Inflammatory macrophage treated with lipopolysaccharide for 1 hour (primary cell): ENCODE data around the gene CDCA4.

Experiments
- DNase-seq, 2 donors: peaks; one replicate each; pipeline ENCODE4 v3.0.0-alpha.2; 2020 to 2022

The CDCA4 gene

DNA sequence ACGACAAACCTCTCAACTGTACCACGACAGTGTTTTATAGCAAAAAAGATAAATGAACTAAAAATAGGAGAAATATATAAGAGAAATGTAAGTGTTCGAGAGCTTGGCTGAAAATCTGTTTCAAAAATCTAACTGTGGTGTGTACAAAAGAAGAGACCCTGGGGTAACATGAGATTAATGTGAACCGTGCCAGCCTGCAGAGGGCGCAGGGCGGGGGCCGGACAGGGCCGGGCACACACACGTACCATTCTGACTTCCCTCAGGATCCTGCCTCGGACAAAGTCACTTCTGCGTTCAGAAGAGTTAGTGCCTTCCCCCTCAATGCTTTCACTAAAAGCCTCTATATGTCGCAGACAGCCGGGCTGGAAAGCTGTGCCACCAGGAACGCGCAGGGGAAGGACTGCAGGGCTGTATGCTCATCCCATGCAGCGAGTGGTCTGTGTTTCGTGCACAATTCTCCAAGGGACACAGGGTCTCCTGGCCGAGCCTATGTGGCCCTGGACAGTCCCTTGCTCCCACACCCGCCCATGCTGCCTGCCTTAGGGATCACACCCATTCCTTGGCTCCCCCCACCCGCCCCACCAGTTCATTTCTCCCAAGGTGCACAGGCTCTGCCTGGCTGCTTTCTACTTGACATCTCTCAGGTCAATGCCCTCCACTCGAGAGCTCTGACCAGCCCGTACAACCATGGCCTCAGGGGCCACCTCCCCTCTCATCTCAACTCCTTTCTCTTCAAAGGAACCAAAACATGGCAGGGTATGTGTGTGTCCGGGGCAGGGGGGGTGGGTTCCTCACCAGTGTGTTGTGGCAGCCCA, 8.5 kb downstream of the CDCA4 start:
- no peak for DNase-seq

DNA sequence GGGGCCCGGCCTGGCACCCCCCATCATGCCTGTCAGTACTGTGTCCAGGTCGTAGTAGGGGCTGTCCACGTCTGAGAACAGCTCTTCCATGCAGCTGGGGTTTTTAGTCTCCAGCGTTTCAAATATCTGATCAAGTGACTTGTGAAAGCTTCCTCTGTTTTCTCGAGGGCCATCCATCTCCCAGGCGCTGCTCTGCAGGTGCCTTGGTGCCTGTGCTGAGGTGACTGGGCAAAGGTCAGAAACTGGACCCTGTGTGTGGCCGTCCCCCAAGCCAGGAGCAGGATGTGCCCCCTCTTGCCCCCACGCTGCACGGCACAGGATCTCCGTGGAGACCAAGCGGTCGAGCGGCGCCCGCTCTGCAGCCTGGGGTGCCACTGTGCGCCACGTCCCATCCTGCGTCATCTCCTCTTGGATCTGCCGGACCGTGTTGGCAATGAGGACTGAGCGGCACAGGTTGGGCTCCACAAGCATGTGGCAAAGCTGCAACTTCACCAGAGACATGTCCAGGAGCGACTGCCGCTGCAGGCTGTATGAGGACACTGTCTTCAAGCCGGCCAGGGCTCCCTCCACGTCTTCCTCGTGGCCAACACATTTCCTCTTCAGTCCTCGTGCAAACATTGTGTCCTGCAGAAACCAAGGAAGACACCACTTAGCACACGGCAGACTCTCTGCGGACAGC, 9.4 kb downstream of the CDCA4 start:
- no peak for DNase-seq

DNA sequence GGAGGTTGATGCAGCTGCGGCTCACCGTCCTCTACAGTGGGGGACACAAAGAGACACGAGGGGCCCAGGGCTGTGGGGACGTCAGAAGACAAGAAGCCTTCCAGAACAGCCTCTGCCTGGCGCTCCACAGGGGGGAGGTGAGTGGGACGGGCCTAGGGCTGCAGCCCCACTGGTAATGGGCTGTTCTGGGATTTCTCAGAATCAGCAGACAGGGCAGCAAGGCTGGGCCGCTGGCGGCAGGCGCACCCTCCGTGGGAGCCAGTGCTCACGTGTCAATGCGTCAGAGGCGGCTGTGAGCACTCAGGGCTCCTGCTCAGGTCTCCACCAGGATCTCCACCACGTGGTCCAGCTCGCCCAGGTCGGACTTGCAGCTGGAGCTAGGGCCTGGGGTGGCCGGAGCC, 10.0 kb downstream of the CDCA4 start:
- DNase-seq = no peak

DNA sequence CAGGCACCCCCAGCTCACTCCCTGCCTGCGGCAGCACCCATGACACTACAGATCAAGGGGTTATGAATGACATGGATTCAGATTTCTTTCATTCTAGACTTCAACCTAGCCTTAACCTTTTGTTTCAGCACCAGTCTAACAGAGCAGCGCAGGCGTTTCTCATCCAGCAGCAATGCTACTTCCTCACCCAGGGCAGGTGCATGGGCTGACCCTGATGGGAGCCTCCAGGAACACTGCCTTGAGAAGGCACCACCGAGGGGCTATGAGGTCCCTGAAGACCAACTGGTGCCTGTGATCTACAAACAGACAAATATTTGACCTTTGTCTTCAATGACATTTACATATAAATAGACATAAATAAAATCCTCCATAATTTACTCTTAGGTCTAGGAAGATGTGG, 10.8 kb downstream of the CDCA4 start:
- DNase-seq = no peak

DNA sequence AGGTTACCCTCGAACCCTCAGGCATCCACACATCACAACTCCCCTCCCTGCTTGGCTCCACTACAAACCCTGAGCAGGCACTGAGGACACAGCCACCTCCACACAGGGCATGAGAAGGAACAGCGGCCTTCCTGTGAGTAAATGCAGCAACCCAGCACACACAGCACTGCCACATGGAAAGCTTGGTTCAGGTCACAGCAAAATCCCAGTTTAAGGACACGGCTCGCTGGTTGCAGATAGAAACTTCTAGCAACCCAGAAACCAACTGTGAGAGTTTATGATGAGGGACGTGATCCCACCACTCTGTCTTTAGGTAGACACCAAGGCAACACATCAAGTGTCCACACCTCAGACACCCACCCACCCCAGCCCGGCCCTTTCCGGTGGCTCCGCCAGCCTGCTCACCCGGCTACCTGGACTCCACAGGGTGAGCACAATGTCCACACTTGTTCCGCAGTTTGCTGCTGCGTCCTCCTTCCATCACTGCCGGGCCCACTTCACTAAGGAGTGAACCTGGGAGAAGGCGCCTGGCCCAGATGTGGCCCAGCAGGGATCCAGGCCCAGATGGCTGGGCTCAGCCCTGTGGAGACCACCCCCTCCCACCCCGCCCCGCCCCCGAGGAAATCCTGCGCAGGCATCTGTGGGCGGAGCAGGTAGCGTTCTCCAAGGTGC, 13.2 kb downstream of the CDCA4 start:
- DNase-seq = no peak

DNA sequence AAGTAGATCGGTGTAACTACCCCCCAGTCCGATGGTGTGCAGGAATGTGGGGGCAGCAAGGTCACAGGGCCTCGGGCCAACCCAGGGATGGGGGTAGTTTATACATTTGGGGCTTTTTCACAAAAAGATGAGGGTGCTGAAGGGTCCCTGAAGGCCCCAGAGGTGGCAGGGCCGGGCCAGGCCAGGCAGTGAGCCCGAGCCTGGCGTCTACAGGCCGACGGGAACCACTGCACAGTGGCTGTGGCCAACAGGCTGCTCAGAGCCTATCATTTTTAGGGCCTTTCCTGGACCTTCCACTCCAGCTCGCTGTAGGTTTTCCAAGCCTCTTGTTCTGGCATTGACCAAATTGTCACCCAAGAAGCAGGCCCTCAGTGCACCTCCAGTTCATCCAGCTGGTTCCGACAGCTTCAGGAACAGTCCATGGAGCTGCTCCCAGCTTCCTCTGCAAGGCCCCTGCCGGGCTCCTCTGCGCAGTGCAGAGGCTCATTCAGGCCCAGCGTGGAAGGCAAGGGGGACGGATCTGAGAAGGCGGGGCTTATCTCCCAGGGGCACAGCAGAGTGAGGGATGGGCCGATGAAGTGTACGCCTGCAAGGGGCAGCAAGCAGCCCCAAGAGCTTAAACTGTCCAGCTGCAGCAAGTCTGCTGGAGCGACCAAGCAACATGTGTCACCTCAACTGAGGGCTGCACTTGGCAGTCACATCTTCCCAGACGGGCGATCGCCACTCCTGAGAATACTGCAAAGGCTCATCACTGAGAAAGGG, 13.9 kb downstream of the CDCA4 start:
- no peak for DNase-seq

DNA sequence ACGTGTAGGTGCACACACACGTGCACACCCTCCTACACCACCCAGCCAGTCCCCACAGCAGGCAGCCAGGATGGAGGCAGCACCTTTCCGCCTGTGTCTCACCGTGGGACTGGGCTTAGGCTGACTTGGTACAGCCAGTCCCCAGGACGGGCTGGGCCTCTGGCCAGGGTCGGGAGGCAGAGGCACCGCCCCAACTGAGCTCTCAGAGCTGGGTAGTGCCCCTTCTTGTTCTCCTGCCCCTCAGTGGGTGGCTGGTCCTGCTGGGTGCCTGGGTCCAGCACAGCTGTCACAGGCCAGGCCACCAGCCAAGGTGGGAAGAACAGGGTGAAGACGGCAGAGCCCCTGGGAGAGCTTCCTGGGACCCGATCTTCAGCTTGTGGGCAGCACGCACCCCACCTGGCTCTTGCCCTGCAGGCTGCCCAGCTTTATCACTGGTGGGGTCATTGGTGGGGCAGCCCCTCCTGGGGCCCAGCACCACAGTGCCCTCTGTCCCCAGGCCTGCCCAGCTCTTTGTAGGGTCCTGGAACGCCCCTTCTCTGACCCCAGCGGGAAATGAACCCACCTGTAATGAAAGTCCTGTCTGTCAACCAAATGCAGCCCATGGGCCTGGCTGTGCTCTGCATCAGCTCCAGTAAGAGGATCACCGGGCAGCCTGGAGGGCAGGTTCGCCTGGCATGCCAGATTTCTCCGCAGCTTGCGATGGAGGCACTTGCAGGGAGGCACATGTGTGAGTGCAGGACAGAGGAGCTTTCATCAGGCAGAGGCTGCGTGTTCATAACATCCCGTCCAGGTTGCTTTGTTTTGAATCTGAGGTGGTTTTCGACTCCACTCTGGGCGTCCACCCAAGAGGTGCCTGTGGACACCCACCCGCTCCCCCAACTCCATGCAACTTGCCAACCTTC, 14.7 kb downstream of the CDCA4 start:
- DNase-seq = no peak

DNA sequence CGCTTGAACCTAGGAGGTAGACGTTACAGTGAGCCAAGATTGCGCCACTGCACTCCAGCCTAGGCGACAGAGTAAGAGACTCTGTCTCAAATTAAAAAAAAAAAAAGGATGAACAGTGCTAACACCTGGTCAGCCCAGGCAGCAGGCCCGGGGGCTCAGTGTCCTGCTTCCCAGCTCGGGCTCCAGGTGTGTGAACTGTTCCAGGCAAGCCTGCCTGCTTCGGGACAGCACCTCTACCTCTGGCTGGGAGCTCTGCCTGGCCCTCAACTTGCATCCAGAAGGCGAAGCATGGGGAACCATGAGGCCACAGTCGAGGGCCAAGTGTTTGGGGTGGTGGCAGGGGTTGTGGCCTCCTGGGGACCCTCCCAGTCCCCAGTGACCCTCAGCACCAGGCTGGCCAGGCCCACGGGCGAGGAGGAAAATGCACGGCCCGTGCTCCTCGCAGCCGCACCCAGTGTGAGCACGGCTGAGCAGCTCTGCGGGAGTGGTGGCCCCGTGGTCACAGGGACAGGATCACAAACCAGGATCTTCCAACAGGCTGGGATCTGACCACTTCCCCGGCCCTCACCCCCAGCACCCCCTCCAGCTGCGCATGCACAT, 15.5 kb downstream of the CDCA4 start:
- no peak for DNase-seq

DNA sequence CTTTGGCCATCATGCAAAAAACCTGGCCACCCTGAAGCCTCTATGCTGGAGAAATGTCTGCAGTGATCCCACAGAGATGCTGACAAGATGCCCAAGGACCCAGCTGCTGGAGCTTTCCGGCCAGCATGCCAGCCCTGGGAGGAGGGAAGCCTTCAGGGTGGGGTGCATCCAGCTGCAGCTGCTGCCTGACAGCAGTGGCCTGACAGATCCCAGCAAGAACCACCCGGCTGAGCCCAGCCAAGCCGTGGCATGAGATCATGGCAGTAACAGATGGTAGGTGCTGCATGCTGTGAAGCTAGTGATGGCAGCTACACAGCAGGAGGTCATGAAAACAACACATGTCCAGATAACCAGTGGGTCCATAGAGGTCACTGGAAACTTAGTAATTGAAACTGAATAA, 21.5 kb downstream of the CDCA4 start:
- no peak for DNase-seq

DNA sequence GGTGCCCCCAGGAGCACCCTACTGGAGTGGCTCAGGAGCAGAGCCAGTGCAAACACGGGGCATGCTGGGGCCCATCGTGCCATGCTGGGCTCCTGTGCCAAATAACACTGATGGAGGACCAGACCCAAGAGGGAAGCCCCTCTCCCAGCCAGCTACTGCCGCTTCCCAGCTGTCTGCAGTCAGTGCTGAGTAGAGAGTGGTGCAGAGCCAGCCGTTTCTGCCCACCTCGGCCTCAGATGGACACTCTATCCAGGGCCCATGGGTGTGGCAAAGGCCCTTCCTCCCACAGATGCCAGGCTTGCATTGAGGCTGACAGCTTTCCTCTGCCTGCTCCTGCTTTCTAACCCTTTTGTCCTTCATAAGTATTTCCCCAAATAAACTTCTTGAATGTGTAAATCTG, 22.1 kb downstream of the CDCA4 start:
- DNase-seq = no peak

DNA sequence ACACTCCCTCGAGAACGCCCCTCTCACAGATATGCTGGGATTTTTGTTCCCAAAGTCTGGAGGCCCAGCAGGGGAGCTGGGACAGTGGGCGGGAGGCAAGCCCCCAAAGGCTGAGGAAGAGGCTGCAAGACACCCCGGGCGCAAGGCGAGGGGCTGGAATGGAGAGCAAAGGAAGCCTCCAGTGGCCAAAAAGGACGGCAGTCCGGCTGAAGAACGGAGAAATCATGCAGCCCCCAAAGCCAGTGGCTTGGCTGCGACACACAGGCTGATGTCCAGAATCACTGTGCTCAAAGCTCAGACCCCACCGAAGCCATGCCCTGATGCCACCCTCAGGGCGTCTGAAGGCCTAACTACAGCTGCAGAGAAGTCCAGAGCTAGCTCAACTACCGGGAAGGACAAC, 24.4 kb downstream of the CDCA4 start:
- DNase-seq = no peak

DNA sequence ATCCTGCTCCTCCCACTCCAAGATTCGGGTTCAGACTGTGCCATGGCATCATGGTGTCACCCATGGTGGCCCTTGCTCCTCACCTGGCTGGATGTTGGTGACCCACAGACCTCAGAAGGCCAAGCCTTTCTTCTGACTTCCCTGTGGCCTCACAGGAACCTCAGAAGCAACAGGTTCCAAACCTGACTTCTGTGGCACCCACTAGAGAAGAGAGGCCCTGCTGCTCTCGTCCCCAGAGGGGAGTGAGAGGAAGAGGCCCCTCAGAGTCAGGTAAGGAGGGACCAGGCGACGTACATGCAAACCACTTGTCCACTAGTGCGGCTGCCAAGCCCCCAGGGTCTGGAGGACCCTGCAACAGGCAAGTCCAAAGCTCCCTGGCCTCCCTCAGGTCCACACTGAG, 24.9 kb downstream of the CDCA4 start:
- no peak for DNase-seq

DNA sequence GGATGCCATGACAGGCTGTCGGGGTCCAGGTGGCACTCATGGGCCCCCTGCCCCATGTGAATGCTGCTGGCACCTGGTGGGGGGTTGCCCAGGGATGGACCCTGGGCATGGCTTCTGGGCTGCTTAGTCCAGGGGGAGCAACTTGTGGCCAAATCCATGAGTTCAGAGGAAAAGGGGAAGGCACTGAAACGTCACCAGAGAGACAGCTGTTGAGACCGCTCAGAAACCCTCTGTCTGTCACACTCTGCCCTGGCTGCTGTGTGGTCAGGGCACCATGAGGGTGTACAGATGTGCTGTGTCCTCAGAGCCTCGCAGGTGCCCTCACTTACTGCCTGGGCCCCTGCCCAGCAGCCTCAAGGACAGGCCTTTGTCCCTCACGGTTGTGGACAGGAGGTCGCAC, 25.9 kb downstream of the CDCA4 start:
- no peak for DNase-seq

DNA sequence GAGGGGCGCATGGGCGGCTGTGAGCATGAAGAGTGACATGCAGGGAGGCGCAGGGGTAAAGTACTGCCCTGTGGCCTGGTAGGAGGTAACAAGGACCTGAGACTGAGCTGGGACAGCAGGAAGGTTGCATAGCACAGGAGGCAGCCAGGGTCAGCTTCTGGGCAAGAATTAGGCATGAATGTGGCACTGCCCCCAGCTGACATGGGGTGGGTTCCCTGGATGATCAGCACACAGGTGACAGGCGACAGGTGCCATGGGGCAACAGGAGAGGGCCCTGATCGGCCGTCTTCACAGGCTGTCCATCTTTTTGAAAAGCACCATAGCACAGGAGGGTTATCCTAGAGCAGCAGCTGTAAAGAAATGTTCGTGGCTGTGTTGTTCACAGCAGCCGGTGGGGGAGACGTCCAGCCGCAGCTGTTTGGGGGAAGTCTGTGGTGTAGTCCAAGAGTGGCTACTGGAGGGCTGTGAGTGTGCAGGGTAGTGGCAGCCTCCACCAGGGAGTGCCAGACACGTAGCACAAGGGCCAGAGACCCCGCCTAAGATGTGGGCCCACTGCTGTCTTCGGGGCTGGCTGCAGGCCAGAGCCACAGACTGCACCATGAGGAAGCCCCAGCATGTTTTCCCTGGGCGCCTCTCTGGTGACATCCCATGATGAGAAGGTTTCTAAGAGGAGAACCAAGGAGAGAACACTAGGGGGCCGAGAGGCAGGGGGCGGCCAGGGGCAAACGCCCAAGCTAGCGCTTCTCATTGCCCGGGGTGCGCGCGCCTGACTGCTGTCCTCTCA, 26.9 kb downstream of the CDCA4 start:
- no peak for DNase-seq

DNA sequence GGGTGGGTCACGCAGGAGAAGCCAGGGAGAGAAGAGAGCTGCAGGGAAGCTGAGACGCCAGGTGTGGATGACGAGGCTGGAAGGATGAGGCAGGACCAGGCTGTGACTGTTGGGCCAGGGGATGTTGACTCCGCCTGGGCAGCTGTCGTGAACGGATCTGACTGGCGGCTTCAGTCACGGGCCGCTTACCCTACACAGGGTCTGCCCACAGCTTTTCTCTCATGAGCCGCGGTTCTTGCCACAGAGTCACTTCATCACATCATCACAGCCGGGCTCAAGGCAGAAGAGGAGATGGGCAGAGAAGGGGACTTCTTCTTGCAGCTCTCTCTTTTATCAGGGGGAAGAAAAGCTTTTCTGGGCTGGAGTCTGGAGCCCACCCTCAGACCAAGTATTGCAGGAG, 27.6 kb downstream of the CDCA4 start:
- no peak for DNase-seq

DNA sequence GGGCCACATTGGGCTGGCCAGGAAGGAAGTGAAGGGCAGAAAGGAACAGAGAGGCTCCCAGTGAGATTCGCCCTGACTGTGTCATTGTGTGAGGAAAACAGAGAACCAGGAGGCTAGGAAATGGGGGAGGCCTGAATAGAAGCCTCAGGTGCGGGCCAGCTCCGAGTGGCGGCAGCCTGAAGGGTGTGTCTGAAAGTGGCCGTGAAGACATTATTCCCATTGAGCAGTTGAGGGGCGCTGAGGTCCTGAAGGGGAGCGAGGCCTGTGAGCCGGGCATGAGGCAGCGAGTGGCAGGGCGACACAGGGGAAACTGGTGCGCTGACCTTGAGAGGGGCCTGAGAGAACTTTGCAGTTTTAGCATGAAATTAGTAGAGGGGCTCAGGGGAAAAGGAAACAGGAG, 28.4 kb downstream of the CDCA4 start:
- DNase-seq = no peak

DNA sequence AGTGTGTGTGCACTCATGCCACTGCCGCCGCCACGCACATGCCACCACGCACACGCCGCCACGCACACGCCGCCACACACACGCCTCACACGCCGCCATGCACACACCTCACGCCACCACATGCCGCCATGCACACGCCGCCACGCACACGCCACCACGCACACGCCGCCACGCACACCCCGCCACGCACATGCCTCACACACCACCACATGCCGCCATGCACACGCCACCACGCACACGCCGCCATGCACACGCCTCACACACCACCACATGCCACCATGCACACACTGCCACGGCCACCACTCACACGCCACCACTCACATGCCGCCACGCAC, 29.0 kb downstream of the CDCA4 start:
- no peak for DNase-seq

DNA sequence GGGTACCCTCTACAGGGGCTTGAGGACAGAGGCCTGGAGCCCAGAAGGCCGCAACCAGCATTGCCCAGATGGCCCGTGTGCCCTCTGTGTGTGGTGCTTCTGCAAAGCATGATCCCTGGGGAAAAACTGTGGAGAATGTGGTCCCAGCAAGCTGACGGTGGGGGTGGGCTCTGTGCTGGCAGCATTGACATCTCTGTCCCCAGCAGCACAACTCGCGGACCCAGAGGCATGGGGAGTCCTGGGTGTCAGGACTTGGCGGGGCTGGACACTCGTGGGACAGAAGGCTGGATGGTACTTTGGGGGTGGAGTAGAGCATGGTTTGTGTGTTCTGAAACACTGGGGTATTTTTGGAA, 31.0 kb downstream of the CDCA4 start:
- DNase-seq = no peak

DNA sequence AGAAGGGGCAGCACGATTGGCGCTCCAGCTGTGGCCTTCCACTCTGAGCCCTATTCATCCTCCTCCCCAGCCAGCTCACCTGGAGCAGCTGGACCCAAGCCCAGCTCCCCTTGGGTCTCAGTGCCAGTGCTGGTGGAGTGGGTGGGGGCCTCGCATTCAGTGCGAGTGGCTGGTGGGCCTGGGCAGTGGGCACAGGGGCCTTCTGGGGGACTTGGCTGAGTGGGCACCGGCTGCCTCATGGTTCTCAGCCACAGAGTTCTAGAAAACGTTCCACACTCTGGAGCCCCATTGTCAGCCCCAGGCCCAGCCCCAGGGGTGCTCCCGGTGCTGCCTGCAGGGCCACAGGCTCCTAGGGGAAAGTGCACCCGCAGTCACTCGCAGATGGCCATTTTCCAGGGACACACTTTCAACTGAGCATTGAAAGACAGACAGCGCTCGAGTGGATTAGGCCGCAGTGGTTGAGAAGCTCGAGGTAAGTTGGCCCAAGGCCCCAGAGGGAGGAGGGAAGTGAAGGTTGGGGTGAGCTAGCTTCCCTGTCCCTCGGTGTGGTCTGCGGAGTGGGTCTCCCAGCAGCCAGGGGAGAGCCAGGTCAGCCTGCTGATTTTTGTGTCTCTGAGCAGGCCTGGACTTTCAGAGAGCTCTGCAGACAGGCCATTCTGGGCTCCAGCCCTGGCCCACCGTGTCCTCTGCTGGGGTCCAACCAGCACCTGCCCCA, 31.5 kb downstream of the CDCA4 start:
- no peak for DNase-seq

DNA sequence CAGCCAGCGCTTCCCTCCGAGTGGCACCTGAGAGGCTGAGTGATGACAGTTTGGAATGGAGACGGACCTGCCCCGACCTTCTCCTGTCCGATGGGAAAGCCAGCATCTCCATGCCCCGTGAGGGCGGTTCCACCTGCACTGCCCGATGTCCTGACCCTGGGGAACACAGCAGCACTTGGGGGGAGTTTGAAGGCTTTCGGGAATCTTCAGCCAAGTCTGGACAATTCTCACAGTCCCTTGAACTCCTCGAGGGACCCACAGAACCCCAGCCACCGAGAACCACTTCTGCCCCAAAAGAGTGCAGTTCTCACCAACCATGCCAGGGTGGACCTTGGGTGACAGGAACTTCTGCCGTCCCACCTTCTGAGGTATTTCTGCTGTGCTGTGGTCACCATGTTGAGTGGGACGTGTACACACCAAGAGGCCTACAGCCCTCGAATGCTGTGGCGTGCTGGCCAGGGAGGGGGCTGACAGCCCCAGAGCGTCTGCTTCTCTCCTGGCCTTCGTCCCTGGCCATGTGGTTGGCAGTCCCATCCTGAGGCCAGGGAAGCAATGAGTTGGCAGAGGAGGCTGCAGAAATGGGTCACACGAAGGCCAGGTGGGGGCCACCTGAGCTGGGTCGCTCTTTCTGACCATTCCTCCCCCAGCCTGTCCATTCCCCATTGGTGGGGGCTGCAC, 34.3 kb downstream of the CDCA4 start:
- no peak for DNase-seq
